Glomerular endothelial cell (primary cell): ENCODE results near the gene DVL3. TPM values are rescaled to one million over a fixed set of nuclear protein-coding genes. Genes with fewer than 3 reads are reported as not detected.

Source experiments
- DNase-seq: peaks from one replicate; pipeline ENCODE4 v3.0.0-alpha.2; 2011; ENCODE audit warnings: low read depth, low spot score; ENCODE audit errors: extremely low read depth
- total RNA-seq: library from RNA; depleted of rRNA; stranded (reverse); fragments of >200 nt; gene quantifications from 2 replicates; pipeline ENCODE4 v1.2.3, GENCODE V29; 2015

The DVL3 gene
- total RNA-seq, 1 donor from 2014 or later = 42.3 TPM

GRCh38 chr3:184209146-184209923 is 54.2 kb downstream of the DVL3 start:
- DNase-seq = no peak

DNA sequence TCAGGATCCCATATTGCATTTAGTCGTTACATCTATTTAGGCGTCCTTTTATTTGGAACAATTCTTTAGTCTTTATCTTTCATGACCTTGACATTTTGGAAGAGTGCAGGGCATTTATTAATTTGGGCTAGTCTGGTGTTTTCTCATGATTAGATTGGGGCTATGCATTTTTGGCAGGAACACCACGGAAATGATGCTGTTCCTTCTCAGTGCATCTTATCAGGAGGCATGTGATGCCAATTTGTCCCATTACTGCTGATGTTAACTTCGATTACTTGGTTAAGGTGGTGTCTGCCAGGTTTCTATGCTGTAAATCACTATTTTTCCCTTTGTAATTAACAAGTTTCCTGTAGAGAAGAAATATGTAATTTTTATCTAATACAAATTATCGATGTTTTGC is 56.1 kb downstream of the DVL3 start:
- no peak for DNase-seq

DNA sequence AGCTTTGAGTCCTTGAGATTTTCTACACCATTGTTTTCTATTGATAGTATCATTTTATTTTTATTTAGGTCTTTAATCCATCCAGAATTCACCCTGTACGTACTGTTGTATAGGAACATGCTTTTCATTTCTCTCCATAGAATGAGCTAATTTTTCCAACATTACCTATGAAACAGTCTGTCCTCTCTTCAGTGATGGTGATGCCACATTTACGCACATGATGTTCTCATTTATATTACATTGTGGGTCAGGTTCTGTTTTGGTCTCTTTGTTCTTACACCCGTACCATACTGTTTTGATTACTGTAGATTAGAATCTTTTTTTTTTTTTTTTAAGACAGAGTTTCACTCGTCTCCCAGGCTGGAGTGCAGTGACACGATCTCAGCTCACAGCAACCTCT is 56.5 kb downstream of the DVL3 start:
- no peak for DNase-seq

- DNase-seq = no peak
These were observed 63.6 kb downstream of the DVL3 start for GRCh38 chr3:184218814-184219213.

DNA sequence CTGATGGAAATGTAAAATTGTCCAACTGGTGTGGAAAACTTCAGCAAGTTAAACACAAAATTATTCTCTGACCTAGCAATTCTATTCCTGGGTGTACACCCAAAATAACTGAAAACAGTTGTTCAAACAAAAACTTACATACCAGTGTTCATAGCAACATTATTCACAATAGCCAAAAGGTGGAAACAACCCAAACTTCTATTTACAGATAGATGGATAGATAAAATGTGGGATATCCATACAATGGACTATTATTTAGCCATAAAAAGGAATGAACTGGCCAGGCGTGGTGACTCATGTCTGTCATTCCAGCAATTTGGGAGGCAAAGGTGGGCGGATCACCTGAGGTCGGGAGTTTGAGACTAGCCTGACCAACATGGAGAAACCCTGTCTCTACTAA is 67.3 kb downstream of the DVL3 start:
- no peak for DNase-seq

Other genes with a start within 250 kb of the DVL3 start
- 6.3 and 12.2 TPM in 2 replicates for gene ABCC5, start 137.5 kb upstream of the DVL3 start, total RNA-seq
- gene HTR3D, start 123.6 kb upstream of the DVL3 start, total RNA-seq = not detected in 2 replicates
- gene HTR3C, start 102.3 kb upstream of the DVL3 start, total RNA-seq = not detected in 2 replicates
- gene HTR3E, start 58.3 kb upstream of the DVL3 start, total RNA-seq = not detected in 2 replicates
- gene EIF2B5, start 20.0 kb upstream of the DVL3 start, total RNA-seq = 21.1 and 29.8 TPM in 2 replicates
- gene AP2M1, start 19.5 kb downstream of the DVL3 start, total RNA-seq = 404 and 435 TPM in 2 replicates
- 41.5 and 65.8 TPM in 2 replicates for gene ABCF3, start 30.8 kb downstream of the DVL3 start, total RNA-seq
- 0.19 and 1.3 TPM in 2 replicates for gene VWA5B2, start 74.2 kb downstream of the DVL3 start, total RNA-seq
- gene ALG3, start 93.6 kb downstream of the DVL3 start, total RNA-seq = 68.3 and 72.4 TPM in 2 replicates
- 3.1 and 5.8 TPM in 2 replicates for gene EEF1AKMT4, start 94.3 kb downstream of the DVL3 start, total RNA-seq
- gene CAMK2N2, start 106.2 kb downstream of the DVL3 start, total RNA-seq = 0.58 TPM in 1 of 2 replicates, not detected in the other
- not detected in 2 replicates for gene ECE2, start 120.6 kb downstream of the DVL3 start, total RNA-seq
- 504 and 771 TPM in 2 replicates for gene PSMD2, start 143.9 kb downstream of the DVL3 start, total RNA-seq
- 424 and 473 TPM in 2 replicates for gene EIF4G1, start 159.2 kb downstream of the DVL3 start, total RNA-seq
- 30.9 and 36.8 TPM in 2 replicates for gene FAM131A, start 182.2 kb downstream of the DVL3 start, total RNA-seq
- gene CLCN2, start 206.2 kb downstream of the DVL3 start, total RNA-seq = 3.3 and 3.6 TPM in 2 replicates
- gene POLR2H, start 206.3 kb downstream of the DVL3 start, total RNA-seq = 74.7 and 97.7 TPM in 2 replicates
- not detected in 2 replicates for gene THPO, start 222.8 kb downstream of the DVL3 start, total RNA-seq
- 0.78 and 1.9 TPM in 2 replicates for gene CHRD, start 224.7 kb downstream of the DVL3 start, total RNA-seq